ENCODE results near the gene LKAAEAR1. TPM values are rescaled to one million over a fixed set of nuclear protein-coding genes. Genes with fewer than 3 reads are reported as not detected.

LKAAEAR1 gene
- total RNA-seq, 1 donor = 0.72 TPM

DNA sequence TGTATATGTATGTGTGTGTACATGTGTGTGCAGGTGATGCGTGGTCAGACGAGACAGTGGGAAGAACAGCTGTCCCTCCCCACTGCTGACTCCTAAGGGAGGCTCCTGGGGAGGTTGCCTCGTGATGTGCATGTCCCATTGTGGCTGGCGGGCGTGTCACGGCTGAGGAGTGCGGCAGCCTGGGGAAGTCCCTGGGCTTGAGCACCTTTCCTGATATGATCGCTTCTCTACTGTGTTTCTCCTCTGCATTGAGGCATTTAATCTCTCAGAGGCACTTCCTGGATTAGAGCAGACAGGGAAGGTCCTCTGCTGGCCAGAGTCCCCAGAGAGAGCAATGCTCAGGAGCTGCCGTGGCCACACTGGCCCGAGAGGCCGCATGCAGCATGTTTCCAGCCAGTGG lies 11.7 kb upstream of the LKAAEAR1 start:
- DNase-seq (ENCODE audit: insufficient read length, low spot score, missing footprints) = no peak
- no peaks in the 10 kb centered on the region for H3K36me3 ChIP-seq (ENCODE audit: insufficient read depth, low read length)
- H2AFZ ChIP-seq (ENCODE audit: low read length) = no peak overlapping the region
- peaks cover 7% of the 10 kb centered on the region for H3K27me3 ChIP-seq (ENCODE audit: insufficient read depth, low read length)
- no peak overlapping the region for H3K4me2 ChIP-seq (ENCODE audit: insufficient read depth, low read length)
- no peak overlapping the region for H3K4me3 ChIP-seq (ENCODE audit: insufficient read depth, low read length)
- H3K9me3 ChIP-seq (ENCODE audit: low read depth, low read length) = no peaks in the 10 kb centered on the region
- H4K20me1 ChIP-seq (ENCODE audit: insufficient read depth, low read length) = no peaks in the 10 kb centered on the region
- H3K4me1 ChIP-seq (ENCODE audit: insufficient read depth, low read length) = no peaks in the 10 kb centered on the region
- H3K27ac ChIP-seq (ENCODE audit: low read depth, low read length) = no peak overlapping the region
- no peaks in the 10 kb centered on the region for H3K79me2 ChIP-seq (ENCODE audit: insufficient read depth, low read length)
- TF ChIP-seq, protein P1, sequence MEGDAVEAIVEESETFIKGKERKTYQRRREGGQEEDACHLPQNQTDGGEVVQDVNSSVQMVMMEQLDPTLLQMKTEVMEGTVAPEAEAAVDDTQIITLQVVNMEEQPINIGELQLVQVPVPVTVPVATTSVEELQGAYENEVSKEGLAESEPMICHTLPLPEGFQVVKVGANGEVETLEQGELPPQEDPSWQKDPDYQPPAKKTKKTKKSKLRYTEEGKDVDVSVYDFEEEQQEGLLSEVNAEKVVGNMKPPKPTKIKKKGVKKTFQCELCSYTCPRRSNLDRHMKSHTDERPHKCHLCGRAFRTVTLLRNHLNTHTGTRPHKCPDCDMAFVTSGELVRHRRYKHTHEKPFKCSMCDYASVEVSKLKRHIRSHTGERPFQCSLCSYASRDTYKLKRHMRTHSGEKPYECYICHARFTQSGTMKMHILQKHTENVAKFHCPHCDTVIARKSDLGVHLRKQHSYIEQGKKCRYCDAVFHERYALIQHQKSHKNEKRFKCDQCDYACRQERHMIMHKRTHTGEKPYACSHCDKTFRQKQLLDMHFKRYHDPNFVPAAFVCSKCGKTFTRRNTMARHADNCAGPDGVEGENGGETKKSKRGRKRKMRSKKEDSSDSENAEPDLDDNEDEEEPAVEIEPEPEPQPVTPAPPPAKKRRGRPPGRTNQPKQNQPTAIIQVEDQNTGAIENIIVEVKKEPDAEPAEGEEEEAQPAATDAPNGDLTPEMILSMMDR (IDR thresholded peaks at IDR 0.05; ENCODE audit: extremely low read depth, low read depth, low read length) = no peak

DNA sequence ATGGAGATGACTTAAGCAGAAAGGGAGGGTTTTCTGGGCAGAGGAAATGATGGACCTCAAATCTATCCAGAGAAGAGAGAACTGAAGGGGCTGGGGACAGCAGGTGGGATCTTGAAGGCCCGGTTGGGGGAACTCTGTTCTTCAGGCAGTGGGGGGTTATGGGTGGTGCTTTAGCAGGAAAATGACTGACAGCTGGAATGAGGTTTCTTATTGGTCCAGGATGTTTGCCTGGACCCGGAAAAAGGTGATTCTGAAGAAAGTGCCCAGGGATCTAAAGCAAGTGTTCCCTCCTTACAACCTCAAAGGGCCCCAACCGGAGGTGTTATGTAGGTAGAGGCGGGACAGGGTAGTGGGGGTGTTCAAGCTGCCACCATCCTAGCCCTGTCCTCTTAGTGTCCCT lies 11.3 kb upstream of the LKAAEAR1 start:
- no peaks in the 10 kb centered on the region for H4K20me1 ChIP-seq (ENCODE audit: insufficient read depth, low read length)
- peaks cover 2% of the 10 kb centered on the region for H3K27me3 ChIP-seq (ENCODE audit: insufficient read depth, low read length)
- no peak for DNase-seq (ENCODE audit: insufficient read length, low spot score, missing footprints)
- H3K36me3 ChIP-seq (ENCODE audit: insufficient read depth, low read length) = no peaks in the 10 kb centered on the region
- H2AFZ ChIP-seq (ENCODE audit: low read length) = no peak overlapping the region
- H3K79me2 ChIP-seq (ENCODE audit: insufficient read depth, low read length) = no peaks in the 10 kb centered on the region
- no peak overlapping the region for H3K27ac ChIP-seq (ENCODE audit: low read depth, low read length)
- H3K4me1 ChIP-seq (ENCODE audit: insufficient read depth, low read length) = no peaks in the 10 kb centered on the region
- H3K4me3 ChIP-seq (ENCODE audit: insufficient read depth, low read length) = no peak overlapping the region
- TF ChIP-seq, protein P1 (IDR thresholded peaks at IDR 0.05; ENCODE audit: extremely low read depth, low read depth, low read length) = no peak
- H3K4me2 ChIP-seq (ENCODE audit: insufficient read depth, low read length) = no peak overlapping the region
- no peaks in the 10 kb centered on the region for H3K9me3 ChIP-seq (ENCODE audit: low read depth, low read length)

DNA sequence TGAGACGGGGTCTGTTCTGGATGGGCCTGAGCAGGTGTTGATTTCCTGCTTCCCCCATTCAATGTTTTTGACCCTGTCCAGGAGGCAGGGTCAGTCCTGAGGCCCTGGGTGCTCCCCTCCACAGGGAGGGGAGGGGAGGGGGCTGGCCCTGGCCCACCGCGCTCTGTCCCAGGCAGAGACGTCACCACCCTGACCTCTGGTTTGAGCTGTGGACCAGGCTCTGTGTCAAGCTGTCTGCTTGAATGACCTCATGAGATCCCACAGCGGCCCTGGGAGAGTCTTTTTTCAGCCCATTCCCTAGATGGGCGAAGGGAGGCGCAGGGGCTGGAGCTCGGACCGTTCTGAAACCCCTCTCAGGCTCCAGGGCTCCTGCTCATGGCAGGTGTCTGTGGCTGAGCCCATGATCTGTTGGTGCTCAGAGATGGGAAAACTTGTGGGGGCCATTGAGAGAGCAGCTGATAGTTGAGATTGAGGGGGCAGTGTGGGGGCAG lies 8.9 kb upstream of the LKAAEAR1 start:
- TF ChIP-seq, protein P1 (IDR thresholded peaks at IDR 0.05; ENCODE audit: extremely low read depth, low read depth, low read length) = no peak
- H2AFZ ChIP-seq (ENCODE audit: low read length) = no peak overlapping the region
- H3K79me2 ChIP-seq (ENCODE audit: insufficient read depth, low read length) = no peaks in the 10 kb centered on the region
- no peaks in the 10 kb centered on the region for H3K36me3 ChIP-seq (ENCODE audit: insufficient read depth, low read length)
- no peak for DNase-seq (ENCODE audit: insufficient read length, low spot score, missing footprints)
- no peak overlapping the region for H3K4me3 ChIP-seq (ENCODE audit: insufficient read depth, low read length)
- H3K9me3 ChIP-seq (ENCODE audit: low read depth, low read length) = no peaks in the 10 kb centered on the region
- H3K4me2 ChIP-seq (ENCODE audit: insufficient read depth, low read length) = no peak overlapping the region
- H3K27ac ChIP-seq (ENCODE audit: low read depth, low read length) = no peak overlapping the region
- no peaks in the 10 kb centered on the region for H3K4me1 ChIP-seq (ENCODE audit: insufficient read depth, low read length)
- H4K20me1 ChIP-seq (ENCODE audit: insufficient read depth, low read length) = no peaks in the 10 kb centered on the region
- H3K27me3 ChIP-seq (ENCODE audit: insufficient read depth, low read length) = no peaks in the 10 kb centered on the region

DNA sequence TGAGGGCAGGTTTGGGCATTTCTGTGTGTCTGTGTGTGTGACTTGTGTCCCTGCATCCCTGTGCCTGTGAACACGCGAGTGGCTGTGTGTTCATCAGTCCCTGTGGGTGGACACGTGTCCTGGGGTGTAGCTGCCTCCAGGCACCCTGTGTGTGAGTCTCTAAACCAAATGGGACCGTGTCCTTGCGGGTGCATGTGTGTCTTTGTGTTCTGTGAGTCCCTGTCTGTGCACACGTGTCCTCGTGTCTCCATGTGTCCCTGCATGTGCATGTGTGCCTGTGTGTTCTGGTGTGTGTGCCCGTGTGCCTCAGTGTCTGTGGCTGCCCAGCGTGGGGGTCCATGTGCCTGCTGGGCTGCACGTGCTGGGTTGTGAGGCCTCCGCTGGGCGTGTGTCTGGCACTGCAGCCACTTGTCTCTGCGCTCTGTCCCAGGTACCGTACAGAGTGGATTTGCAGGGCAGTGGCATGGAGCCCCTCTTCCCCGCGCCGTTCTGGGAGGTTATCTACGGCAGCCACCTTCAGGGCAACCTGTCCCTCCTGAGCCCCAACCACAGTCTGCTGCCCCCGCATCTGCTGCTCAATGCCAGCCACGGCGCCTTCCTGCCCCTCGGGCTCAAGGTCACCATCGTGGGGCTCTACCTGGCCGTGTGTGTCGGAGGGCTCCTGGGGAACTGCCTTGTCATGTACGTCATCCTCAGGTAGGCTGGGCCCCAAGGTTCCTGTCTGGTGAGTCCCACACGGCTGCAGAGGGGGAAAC lies 8.2 kb upstream of the LKAAEAR1 start:
- no peak overlapping the region for H3K4me2 ChIP-seq (ENCODE audit: insufficient read depth, low read length)
- H3K27me3 ChIP-seq (ENCODE audit: insufficient read depth, low read length) = peaks cover 2% of the 10 kb centered on the region
- no peak overlapping the region for H3K27ac ChIP-seq (ENCODE audit: low read depth, low read length)
- H3K4me1 ChIP-seq (ENCODE audit: insufficient read depth, low read length) = no peaks in the 10 kb centered on the region
- H2AFZ ChIP-seq (ENCODE audit: low read length) = no peak overlapping the region
- no peak for DNase-seq (ENCODE audit: insufficient read length, low spot score, missing footprints)
- TF ChIP-seq, protein P1 (IDR thresholded peaks at IDR 0.05; ENCODE audit: extremely low read depth, low read depth, low read length) = no peak
- H3K9me3 ChIP-seq (ENCODE audit: low read depth, low read length) = no peaks in the 10 kb centered on the region
- H3K36me3 ChIP-seq (ENCODE audit: insufficient read depth, low read length) = no peaks in the 10 kb centered on the region
- no peaks in the 10 kb centered on the region for H3K79me2 ChIP-seq (ENCODE audit: insufficient read depth, low read length)
- H4K20me1 ChIP-seq (ENCODE audit: insufficient read depth, low read length) = no peaks in the 10 kb centered on the region
- no peak overlapping the region for H3K4me3 ChIP-seq (ENCODE audit: insufficient read depth, low read length)

Data from osteoblast (primary cell).